Neural progenitor cell (in vitro differentiated cells): ENCODE results near the gene TTLL8.

Source experiments
- EZH2 ChIP-seq: fragments of 200-600 bp; sonication (generic); IDR thresholded peaks from 2 replicates; pipeline ENCODE4 v1.6.1; 2017; ENCODE audit warnings: antibody characterized with exemption, mild to moderate bottlenecking, moderate library complexity
- EZH2phosphoT487 ChIP-seq: fragments of 200-600 bp; sonication (generic); IDR thresholded peaks from 2 replicates; pipeline ENCODE4 v1.6.1; 2017; ENCODE audit warnings: antibody characterized with exemption
- TF ChIP-seq, protein P1 (sequence below): fragments of 200-600 bp; sonication (generic); IDR thresholded peaks from 2 replicates; pipeline ENCODE4 v1.5.1; 2017; ENCODE audit warnings: antibody characterized with exemption, mild to moderate bottlenecking

- TF ChIP-seq, protein P1, sequence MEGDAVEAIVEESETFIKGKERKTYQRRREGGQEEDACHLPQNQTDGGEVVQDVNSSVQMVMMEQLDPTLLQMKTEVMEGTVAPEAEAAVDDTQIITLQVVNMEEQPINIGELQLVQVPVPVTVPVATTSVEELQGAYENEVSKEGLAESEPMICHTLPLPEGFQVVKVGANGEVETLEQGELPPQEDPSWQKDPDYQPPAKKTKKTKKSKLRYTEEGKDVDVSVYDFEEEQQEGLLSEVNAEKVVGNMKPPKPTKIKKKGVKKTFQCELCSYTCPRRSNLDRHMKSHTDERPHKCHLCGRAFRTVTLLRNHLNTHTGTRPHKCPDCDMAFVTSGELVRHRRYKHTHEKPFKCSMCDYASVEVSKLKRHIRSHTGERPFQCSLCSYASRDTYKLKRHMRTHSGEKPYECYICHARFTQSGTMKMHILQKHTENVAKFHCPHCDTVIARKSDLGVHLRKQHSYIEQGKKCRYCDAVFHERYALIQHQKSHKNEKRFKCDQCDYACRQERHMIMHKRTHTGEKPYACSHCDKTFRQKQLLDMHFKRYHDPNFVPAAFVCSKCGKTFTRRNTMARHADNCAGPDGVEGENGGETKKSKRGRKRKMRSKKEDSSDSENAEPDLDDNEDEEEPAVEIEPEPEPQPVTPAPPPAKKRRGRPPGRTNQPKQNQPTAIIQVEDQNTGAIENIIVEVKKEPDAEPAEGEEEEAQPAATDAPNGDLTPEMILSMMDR = no peak
- TF ChIP-seq EZH2phosphoT487 (no peak), EZH2 (no peak)
Observed at GRCh38 chr22:50025993-50026392, 32.1 kb downstream of the TTLL8 start.
